ENCODE data around the gene RBM11.

- TF ChIP-seq EZH2 (IDR thresholded peaks at IDR 0.05; ENCODE audit: insufficient read depth, poor library complexity, severe bottlenecking) (no peak), EZH2phosphoT487 (IDR thresholded peaks at IDR 0.05; ENCODE audit: insufficient read depth, low read depth) (no peak)
Observed at GRCh38 chr21:14243874-14244273, 27.9 kb downstream of the RBM11 start.
